MG63 (cell line): ENCODE results near the gene TAOK1. TPM values are rescaled to one million over a fixed set of nuclear protein-coding genes. Genes with fewer than 3 reads are reported as not detected.

Experiments
- DNase-seq: peaks from one replicate; pipeline ENCODE4 v3.0.0-alpha.2; 2020
- H3K27me3 ChIP-seq: fragments of 250-450 bp; sonication (Bioruptor Pico); 2 replicates; pipeline ENCODE4 v1.5.1; 2020; ENCODE audit warnings: mild to moderate bottlenecking, moderate library complexity
- H3K36me3 ChIP-seq: fragments of 250-450 bp; sonication (Bioruptor Pico); 2 replicates; pipeline ENCODE4 v1.5.1; 2020; ENCODE audit warnings: mild to moderate bottlenecking, moderate library complexity
- H3K4me3 ChIP-seq: fragments of 250-450 bp; sonication (Bioruptor Pico); 2 replicates; pipeline ENCODE4 v1.5.1; 2020; ENCODE audit warnings: mild to moderate bottlenecking, moderate library complexity
- H3K9me3 ChIP-seq: fragments of 250-450 bp; sonication (Bioruptor Pico); 2 replicates; pipeline ENCODE4 v1.5.1; 2020; ENCODE audit warnings: mild to moderate bottlenecking, moderate library complexity
- total RNA-seq: library from RNA; depleted of rRNA; stranded (reverse); fragments of >200 nt; shearing (Covaris generic); gene quantifications from 2 replicates; pipeline ENCODE4 v1.2.3, GENCODE V29; 2014; ENCODE audit warnings: low replicate concordance

Gene TAOK1
- total RNA-seq, 1 experiment from 2014 or later: 15.7 TPM

- Histone ChIP-seq H3K36me3 (peaks cover 71% of the 10 kb centered on the region), H3K4me3 (no peak overlapping the region), H3K27me3 (no peaks in the 10 kb centered on the region), H3K9me3 (no peaks in the 10 kb centered on the region)
- DNase-seq: no peak
Measured at GRCh38 chr17:29401258-29401657, 11.1 kb downstream of the TAOK1 start.

GRCh38 chr17:29407856-29408255 lies 17.7 kb downstream of the TAOK1 start:
- Histone ChIP-seq H3K27me3 (no peaks in the 10 kb centered on the region), H3K36me3 (peaks cover 31% of the 10 kb centered on the region), H3K4me3 (no peak overlapping the region), H3K9me3 (no peaks in the 10 kb centered on the region)
- DNase-seq: peak; percentile 10

GRCh38 chr17:29409963-29410362 lies 19.8 kb downstream of the TAOK1 start:
- Histone ChIP-seq H3K9me3 (no peaks in the 10 kb centered on the region), H3K36me3 (peaks cover 13% of the 10 kb centered on the region), H3K4me3 (no peak overlapping the region), H3K27me3 (no peaks in the 10 kb centered on the region)
- no peak for DNase-seq

- H3K36me3 ChIP-seq: peaks cover 8% of the 10 kb centered on the region; the same call in 1 of the 2 replicates
- H3K4me3 ChIP-seq: no peak overlapping the region
- no peaks in the 10 kb centered on the region for H3K27me3 ChIP-seq
- H3K9me3 ChIP-seq: no peaks in the 10 kb centered on the region
- DNase-seq: no peak
Measured at GRCh38 chr17:29412780-29413565, 22.8 kb downstream of the TAOK1 start.

- no peak for DNase-seq
- peaks cover 20% of the 10 kb centered on the region for H3K36me3 ChIP-seq
- H3K27me3 ChIP-seq: no peaks in the 10 kb centered on the region
- H3K9me3 ChIP-seq: no peaks in the 10 kb centered on the region
- H3K4me3 ChIP-seq: no peak overlapping the region
Measured at GRCh38 chr17:29420128-29420527, 30.0 kb downstream of the TAOK1 start.

GRCh38 chr17:29430275-29430674 lies 40.1 kb downstream of the TAOK1 start:
- no peak overlapping the region for H3K4me3 ChIP-seq
- no peak for DNase-seq

GRCh38 chr17:29433541-29433940 lies 43.4 kb downstream of the TAOK1 start:
- no peak overlapping the region for H3K4me3 ChIP-seq
- no peak for DNase-seq
- no peaks in the 10 kb centered on the region; the same call in 1 of the 2 replicates for H3K9me3 ChIP-seq
- peaks cover 9% of the 10 kb centered on the region; the same call in 1 of the 2 replicates for H3K36me3 ChIP-seq
- no peaks in the 10 kb centered on the region for H3K27me3 ChIP-seq

More at GRCh38 chr17:29430275-29430674, 40.1 kb downstream of the TAOK1 start:
- H3K9me3 ChIP-seq: no peaks in the 10 kb centered on the region
- peaks cover 16% of the 10 kb centered on the region for H3K36me3 ChIP-seq
- H3K27me3 ChIP-seq: no peaks in the 10 kb centered on the region

GRCh38 chr17:29434550-29434949 lies 44.4 kb downstream of the TAOK1 start:
- H3K4me3 ChIP-seq: no peak overlapping the region
- peaks cover 12% of the 10 kb centered on the region for H3K36me3 ChIP-seq
- no peaks in the 10 kb centered on the region for H3K27me3 ChIP-seq
- no peaks in the 10 kb centered on the region; the same call in 1 of the 2 replicates for H3K9me3 ChIP-seq
- DNase-seq: no peak

- H3K36me3 ChIP-seq: peaks cover 10% of the 10 kb centered on the region
- H3K9me3 ChIP-seq: no peaks in the 10 kb centered on the region
- H3K27me3 ChIP-seq: no peaks in the 10 kb centered on the region
- no peak overlapping the region for H3K4me3 ChIP-seq
- DNase-seq: no peak
Measured at GRCh38 chr17:29442451-29442850, 52.3 kb downstream of the TAOK1 start.

GRCh38 chr17:29443041-29443739 lies 53.0 kb downstream of the TAOK1 start:
- DNase-seq: no peak
- Histone ChIP-seq H3K27me3 (no peaks in the 10 kb centered on the region), H3K9me3 (no peaks in the 10 kb centered on the region), H3K4me3 (no peak overlapping the region), H3K36me3 (peaks cover 10% of the 10 kb centered on the region)

GRCh38 chr17:29444589-29444988 lies 54.4 kb downstream of the TAOK1 start:
- H3K9me3 ChIP-seq: no peaks in the 10 kb centered on the region
- DNase-seq: no peak
- H3K27me3 ChIP-seq: no peaks in the 10 kb centered on the region
- H3K36me3 ChIP-seq: peaks cover 7% of the 10 kb centered on the region
- no peak overlapping the region for H3K4me3 ChIP-seq

- DNase-seq: no peak
- no peak overlapping the region for H3K4me3 ChIP-seq
- no peaks in the 10 kb centered on the region for H3K9me3 ChIP-seq
- H3K27me3 ChIP-seq: no peaks in the 10 kb centered on the region
- peaks cover 6% of the 10 kb centered on the region for H3K36me3 ChIP-seq
Measured at GRCh38 chr17:29445844-29446243, 55.7 kb downstream of the TAOK1 start.

- Histone ChIP-seq H3K9me3 (no peaks in the 10 kb centered on the region), H3K27me3 (no peaks in the 10 kb centered on the region), H3K36me3 (peaks cover 40% of the 10 kb centered on the region)
Measured at GRCh38 chr17:29449865-29450671, 59.9 kb downstream of the TAOK1 start.

GRCh38 chr17:29451121-29451742 lies 61.1 kb downstream of the TAOK1 start:
- no peak overlapping the region for H3K4me3 ChIP-seq
- H3K27me3 ChIP-seq: no peaks in the 10 kb centered on the region
- H3K9me3 ChIP-seq: no peaks in the 10 kb centered on the region
- peaks cover 46% of the 10 kb centered on the region for H3K36me3 ChIP-seq
- DNase-seq: no peak

More at GRCh38 chr17:29449865-29450671, 59.9 kb downstream of the TAOK1 start:
- DNase-seq: no peak
- no peak overlapping the region for H3K4me3 ChIP-seq

GRCh38 chr17:29458066-29458465 lies 67.9 kb downstream of the TAOK1 start:
- no peak overlapping the region for H3K4me3 ChIP-seq

GRCh38 chr17:29461483-29462206 lies 71.5 kb downstream of the TAOK1 start:
- DNase-seq: no peak
- no peak overlapping the region for H3K4me3 ChIP-seq
- no peaks in the 10 kb centered on the region for H3K27me3 ChIP-seq
- H3K9me3 ChIP-seq: no peaks in the 10 kb centered on the region
- peaks cover 7% of the 10 kb centered on the region for H3K36me3 ChIP-seq

More at GRCh38 chr17:29458066-29458465, 67.9 kb downstream of the TAOK1 start:
- DNase-seq: no peak
- Histone ChIP-seq H3K9me3 (no peaks in the 10 kb centered on the region), H3K36me3 (peaks cover 33% of the 10 kb centered on the region), H3K27me3 (no peaks in the 10 kb centered on the region)
